ENCODE measurements around the gene GPRC5C.

DNA sequence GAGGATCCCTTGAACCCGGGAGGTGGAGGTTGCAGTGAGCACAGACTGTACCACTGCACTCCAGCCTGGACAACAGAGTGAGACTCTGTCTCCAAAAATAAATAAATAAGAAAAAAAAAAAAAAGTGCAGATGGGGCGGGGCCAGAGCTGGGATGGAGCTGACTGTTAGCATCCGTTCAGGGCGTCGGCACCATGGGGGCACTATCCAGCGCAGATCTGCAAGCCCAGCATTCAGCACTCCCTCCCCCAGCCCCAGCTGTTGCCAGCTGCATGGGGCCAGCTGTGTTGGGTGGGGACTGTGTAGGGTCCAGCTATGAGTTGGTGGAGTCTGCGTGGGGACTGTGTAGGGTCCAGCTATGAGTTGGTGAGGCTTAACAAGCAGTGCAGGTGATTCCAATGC is 13.3 kb downstream of the GPRC5C start:
- no peak for TF ChIP-seq REST (tag by site-specific recombination; IDR thresholded peaks at IDR 0.05)
- TF ChIP-seq ZNF239 (tag by site-specific recombination; IDR thresholded peaks at IDR 0.05), result no peak
- TF ChIP-seq, protein P1, sequence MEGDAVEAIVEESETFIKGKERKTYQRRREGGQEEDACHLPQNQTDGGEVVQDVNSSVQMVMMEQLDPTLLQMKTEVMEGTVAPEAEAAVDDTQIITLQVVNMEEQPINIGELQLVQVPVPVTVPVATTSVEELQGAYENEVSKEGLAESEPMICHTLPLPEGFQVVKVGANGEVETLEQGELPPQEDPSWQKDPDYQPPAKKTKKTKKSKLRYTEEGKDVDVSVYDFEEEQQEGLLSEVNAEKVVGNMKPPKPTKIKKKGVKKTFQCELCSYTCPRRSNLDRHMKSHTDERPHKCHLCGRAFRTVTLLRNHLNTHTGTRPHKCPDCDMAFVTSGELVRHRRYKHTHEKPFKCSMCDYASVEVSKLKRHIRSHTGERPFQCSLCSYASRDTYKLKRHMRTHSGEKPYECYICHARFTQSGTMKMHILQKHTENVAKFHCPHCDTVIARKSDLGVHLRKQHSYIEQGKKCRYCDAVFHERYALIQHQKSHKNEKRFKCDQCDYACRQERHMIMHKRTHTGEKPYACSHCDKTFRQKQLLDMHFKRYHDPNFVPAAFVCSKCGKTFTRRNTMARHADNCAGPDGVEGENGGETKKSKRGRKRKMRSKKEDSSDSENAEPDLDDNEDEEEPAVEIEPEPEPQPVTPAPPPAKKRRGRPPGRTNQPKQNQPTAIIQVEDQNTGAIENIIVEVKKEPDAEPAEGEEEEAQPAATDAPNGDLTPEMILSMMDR (tag by site-specific recombination; IDR thresholded peaks at IDR 0.05), result no peak
- TF ChIP-seq ZNF580 (tag by site-specific recombination; IDR thresholded peaks at IDR 0.05), result no peak
- no peak for TF ChIP-seq BCL11A (tag by site-specific recombination; IDR thresholded peaks at IDR 0.05; ENCODE audit: low read depth)
- TF ChIP-seq ZNF362 (tag by site-specific recombination; IDR thresholded peaks at IDR 0.05), result no peak
- TF ChIP-seq ZFP41 (tag by site-specific recombination; IDR thresholded peaks at IDR 0.05; ENCODE audit: borderline replicate concordance), result no peak
- no peak for TF ChIP-seq ZNF830 (tag by site-specific recombination; IDR thresholded peaks at IDR 0.05; ENCODE audit: low read depth)
- no peak for TF ChIP-seq ZNF341 (tag by site-specific recombination; IDR thresholded peaks at IDR 0.05; ENCODE audit: low read depth)
- TF ChIP-seq, protein P2, sequence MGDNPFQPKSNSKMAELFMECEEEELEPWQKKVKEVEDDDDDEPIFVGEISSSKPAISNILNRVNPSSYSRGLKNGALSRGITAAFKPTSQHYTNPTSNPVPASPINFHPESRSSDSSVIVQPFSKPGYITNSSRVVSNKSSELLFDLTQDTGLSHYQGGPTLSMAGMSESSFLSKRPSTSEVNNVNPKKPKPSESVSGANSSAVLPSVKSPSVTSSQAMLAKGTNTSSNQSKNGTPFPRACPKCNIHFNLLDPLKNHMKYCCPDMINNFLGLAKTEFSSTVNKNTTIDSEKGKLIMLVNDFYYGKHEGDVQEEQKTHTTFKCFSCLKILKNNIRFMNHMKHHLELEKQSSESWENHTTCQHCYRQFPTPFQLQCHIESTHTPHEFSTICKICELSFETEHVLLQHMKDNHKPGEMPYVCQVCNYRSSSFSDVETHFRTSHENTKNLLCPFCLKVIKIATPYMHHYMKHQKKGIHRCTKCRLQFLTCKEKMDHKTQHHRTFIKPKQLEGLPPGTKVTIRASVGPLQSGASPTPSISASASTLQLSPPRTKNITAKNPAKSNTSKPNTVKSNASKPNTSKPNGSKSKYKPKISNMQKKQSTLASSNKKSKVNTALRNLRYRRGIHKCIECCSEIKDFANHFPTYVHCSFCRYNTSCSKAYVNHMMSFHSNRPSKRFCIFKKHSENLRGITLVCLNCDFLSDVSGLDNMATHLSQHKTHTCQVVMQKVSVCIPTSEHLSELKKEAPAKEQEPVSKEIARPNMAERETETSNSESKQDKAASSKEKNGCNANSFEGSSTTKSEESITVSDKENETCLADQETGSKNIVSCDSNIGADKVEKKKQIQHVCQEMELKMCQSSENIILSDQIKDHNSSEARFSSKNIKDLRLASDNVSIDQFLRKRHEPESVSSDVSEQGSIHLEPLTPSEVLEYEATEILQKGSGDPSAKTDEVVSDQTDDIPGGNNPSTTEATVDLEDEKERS (tag by site-specific recombination; IDR thresholded peaks at IDR 0.05), result no peak
